Bronchial epithelial cell (primary cell): ENCODE results near the gene MLLT6. TPM values are rescaled to one million over a fixed set of nuclear protein-coding genes. Genes with fewer than 3 reads are reported as not detected.

ENCODE experiments used
- DNase-seq: peaks from one replicate; pipeline ENCODE4 v3.0.0-alpha.2; 2010; ENCODE audit warnings: low read depth
- FAIRE-seq: peaks from 2 replicates; lab custom pipeline; 2011; peaks lifted over from hg19 to GRCh38; lab: Jason Lieb, UNC
- H3K27me3 ChIP-seq: 2 replicates; pipeline ENCODE4 v1.5.1; 2011; ENCODE audit warnings: low read length; ENCODE audit not compliant: control insufficient read depth, insufficient read depth
- H3K36me3 ChIP-seq: 2 replicates; pipeline ENCODE4 v1.5.1; 2011; ENCODE audit warnings: low read length; ENCODE audit not compliant: control insufficient read depth, insufficient read depth
- H3K4me3 ChIP-seq: 2 replicates; pipeline ENCODE4 v1.5.1; 2011; ENCODE audit warnings: mild to moderate bottlenecking, low read depth, low read length, control low read depth
- total RNA-seq: library from RNA; depleted of rRNA; stranded (reverse); fragments of >200 nt; gene quantifications from 2 replicates; pipeline ENCODE4 v1.2.1, GENCODE V29; 2014
- TF ChIP-seq, protein P1 (sequence below): IDR thresholded peaks from 2 replicates; pipeline ENCODE4 v1.5.1; 2011; ENCODE audit warnings: mild to moderate bottlenecking, moderate library complexity, low read length, control low read depth, inconsistent platforms; ENCODE audit not compliant: insufficient read depth, severe bottlenecking

The MLLT6 gene
- total RNA-seq, 1 donor from 2014 or later: 10.8 TPM

DNA sequence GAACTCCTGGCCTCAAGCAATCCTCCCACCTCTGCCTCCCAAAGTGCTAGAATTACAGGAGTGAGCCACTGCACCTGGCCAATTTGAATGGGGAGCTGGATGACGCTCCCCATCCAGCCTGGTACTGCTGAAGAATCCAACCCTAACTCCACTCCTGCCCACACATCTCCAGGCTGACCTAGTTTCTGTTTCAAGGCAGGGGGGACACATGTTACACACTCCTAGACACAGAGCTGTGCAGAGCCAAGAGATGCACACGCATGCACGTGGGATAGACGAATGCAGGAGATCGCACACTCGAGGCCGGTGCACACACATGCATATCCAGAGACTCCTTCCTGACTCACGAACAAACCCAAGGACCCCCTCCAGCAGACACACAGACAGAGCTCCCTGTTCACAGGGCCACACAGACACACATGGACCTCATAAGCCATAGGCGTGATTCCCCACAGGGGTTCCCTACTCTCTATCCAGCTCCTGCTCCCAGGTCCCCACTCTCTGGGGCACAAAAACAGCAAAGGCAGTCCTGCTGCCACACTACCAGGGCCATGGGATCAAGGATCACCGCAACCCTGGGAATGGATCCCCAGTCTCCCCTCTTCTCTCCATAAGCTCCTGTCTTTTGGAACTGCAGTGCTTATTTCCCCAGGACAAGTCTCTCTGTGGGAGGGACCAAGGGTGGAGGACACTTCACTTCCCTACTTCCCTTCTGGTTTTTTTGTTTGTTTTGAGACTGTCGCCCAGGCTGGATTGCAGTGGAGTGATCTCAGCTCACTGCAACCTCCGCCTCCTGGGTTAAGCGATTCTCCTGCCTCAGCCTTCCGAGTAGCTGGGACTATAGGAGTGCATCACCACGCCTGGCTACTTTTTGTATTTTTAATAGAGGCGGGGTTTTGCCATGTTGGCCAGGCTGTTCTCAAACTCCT is 44.7 kb upstream of the MLLT6 start:
- TF ChIP-seq, protein P1, sequence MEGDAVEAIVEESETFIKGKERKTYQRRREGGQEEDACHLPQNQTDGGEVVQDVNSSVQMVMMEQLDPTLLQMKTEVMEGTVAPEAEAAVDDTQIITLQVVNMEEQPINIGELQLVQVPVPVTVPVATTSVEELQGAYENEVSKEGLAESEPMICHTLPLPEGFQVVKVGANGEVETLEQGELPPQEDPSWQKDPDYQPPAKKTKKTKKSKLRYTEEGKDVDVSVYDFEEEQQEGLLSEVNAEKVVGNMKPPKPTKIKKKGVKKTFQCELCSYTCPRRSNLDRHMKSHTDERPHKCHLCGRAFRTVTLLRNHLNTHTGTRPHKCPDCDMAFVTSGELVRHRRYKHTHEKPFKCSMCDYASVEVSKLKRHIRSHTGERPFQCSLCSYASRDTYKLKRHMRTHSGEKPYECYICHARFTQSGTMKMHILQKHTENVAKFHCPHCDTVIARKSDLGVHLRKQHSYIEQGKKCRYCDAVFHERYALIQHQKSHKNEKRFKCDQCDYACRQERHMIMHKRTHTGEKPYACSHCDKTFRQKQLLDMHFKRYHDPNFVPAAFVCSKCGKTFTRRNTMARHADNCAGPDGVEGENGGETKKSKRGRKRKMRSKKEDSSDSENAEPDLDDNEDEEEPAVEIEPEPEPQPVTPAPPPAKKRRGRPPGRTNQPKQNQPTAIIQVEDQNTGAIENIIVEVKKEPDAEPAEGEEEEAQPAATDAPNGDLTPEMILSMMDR: no peak

GRCh38 chr17:38663125-38663751 is 41.8 kb upstream of the MLLT6 start:
- DNase-seq (peak; percentile 52), FAIRE-seq (no peak)
- Histone ChIP-seq H3K4me3 (no peak overlapping the region), H3K36me3 (no peaks in the 10 kb centered on the region), H3K27me3 (peaks cover 5% of the 10 kb centered on the region)
- TF ChIP-seq, protein P1: peak; percentile 87

More for the DNA sequence above, 44.7 kb upstream of the MLLT6 start:
- H3K4me3 ChIP-seq: no peak overlapping the region
- no peak for DNase-seq
- H3K27me3 ChIP-seq: peaks cover 5% of the 10 kb centered on the region
- H3K36me3 ChIP-seq: no peaks in the 10 kb centered on the region
- FAIRE-seq: no peak

GRCh38 chr17:38663964-38664644 is 41.0 kb upstream of the MLLT6 start:
- Histone ChIP-seq H3K36me3 (no peaks in the 10 kb centered on the region), H3K27me3 (peaks cover 4% of the 10 kb centered on the region), H3K4me3 (no peak overlapping the region)
- TF ChIP-seq, protein P1: no peak
- no peak for FAIRE-seq
- DNase-seq: no peak

DNA sequence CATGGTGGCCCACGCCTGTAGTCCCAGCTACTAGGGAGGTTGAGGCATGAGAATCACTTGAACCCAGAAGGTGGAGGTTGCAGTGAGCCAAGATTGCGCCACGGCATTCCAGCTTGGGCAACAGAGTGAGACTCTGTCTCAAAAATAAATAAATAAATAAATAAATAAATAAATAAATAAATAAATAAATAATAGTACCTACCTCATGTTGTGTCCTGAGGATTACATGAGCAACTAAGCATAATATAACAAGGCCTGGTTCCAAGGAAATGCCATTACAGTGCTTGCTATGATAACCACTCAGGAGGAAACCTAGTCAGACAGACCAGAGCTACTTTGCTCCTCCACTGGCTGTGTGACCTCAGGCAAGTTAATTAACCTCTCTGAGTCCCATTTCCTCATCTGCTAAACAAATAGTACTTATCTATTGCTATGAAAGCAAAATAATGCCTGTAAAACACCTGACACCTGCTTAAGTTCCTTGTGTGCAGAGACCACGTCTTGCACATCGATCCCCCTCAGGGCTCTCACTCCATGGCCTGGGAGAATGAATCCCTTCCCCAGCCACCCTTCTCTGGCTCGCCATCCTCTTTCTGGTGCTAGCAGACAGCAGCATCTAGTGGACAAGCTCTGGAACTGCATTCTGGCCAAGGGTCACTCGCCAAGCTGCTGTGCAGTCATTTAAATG is 37.8 kb upstream of the MLLT6 start:
- FAIRE-seq (no peak), DNase-seq (peak; percentile 59)
- no peaks in the 10 kb centered on the region for H3K36me3 ChIP-seq
- peaks cover 18% of the 10 kb centered on the region for H3K27me3 ChIP-seq
- TF ChIP-seq, protein P1: peak; percentile 98
- H3K4me3 ChIP-seq: no peak overlapping the region

GRCh38 chr17:38667787-38668122 is 37.3 kb upstream of the MLLT6 start:
- no peak for FAIRE-seq

More at GRCh38 chr17:38667787-38668122, 37.3 kb upstream of the MLLT6 start:
- H3K4me3 ChIP-seq: no peak overlapping the region
- DNase-seq: no peak
- TF ChIP-seq, protein P1: no peak
- H3K27me3 ChIP-seq: peaks cover 18% of the 10 kb centered on the region
- H3K36me3 ChIP-seq: no peaks in the 10 kb centered on the region
